T-cell (primary cell): Measurements from ENCODE around the gene ARL11. TPM values are rescaled to one million over a fixed set of nuclear protein-coding genes. Genes with fewer than 3 reads are reported as not detected.

ENCODE experiments used
- ATAC-seq, 4 experiments: fragments of 200-7000 bp in 3 of 4; fragments of 150-1000 bp in 1 of 4; cut with Tn5 transposase; replicated peaks in 1 of 4; 1 replicate in 3 of 4; 2 replicates in 1 of 4; pipeline ENCODE4 v1.10.0; 2021; ENCODE audit warnings: moderate library complexity in 3 of 4, mild to moderate bottlenecking in 2 of 4, moderate number of reproducible peaks in 1 of 4
- CTCF ChIA-PET, 2 donors: fragments of 300-600 bp; sonication (Branson Sonifier 250); formaldehyde crosslinking; loops; one replicate each; lab custom pipeline; 2022; ENCODE audit warnings: antibody characterized with exemption in 2 of 2; lab: Charles Lee
- POLR2A ChIA-PET, 2 donors: fragments of 300-600 bp; sonication (Branson Sonifier 250); formaldehyde crosslinking; loops; one replicate each; lab custom pipeline; 2022; ENCODE audit warnings: antibody characterized with exemption in 2 of 2; lab: Charles Lee
- DNase-seq, 35 experiments: peaks; one replicate each; pipeline versions ENCODE4 v3.0.0 to v3.0.0-alpha.2; 2013 to 2023
- H3K27ac ChIP-seq: one replicate; pipeline ENCODE4 v1.5.1; 2013; ENCODE audit warnings: low read length
- H3K27me3 ChIP-seq, 2 experiments: replicated peaks in 1 of 2; 1 replicate in 1 of 2; 2 replicates in 1 of 2; pipeline versions ENCODE4 v1.6.1 to v1.7.0; 2013; ENCODE audit warnings: low read length in 1 of 2, mixed read lengths in 1 of 2; ENCODE audit not compliant: control insufficient read depth in 2 of 2, insufficient read depth in 2 of 2; ENCODE audit errors: extremely low read depth in 1 of 2
- H3K36me3 ChIP-seq, 2 donors: 1 replicate in 1 of 2; 2 replicates in 1 of 2; pipeline versions ENCODE4 v1.6.1 to v1.7.0; 2013; ENCODE audit warnings: low read length in 1 of 2; ENCODE audit not compliant: control insufficient read depth in 2 of 2, insufficient read depth in 1 of 2; ENCODE audit errors: extremely low read depth in 1 of 2
- H3K4me1 ChIP-seq, 2 experiments: 1 replicate in 1 of 2; 2 replicates in 1 of 2; pipeline versions ENCODE4 v1.6.1 to v1.7.0; 2013; ENCODE audit warnings: low read length in 2 of 2, mixed read lengths in 1 of 2; ENCODE audit not compliant: insufficient read depth in 2 of 2, control insufficient read depth in 1 of 2; ENCODE audit errors: extremely low read depth in 1 of 2
- H3K4me3 ChIP-seq, 2 donors: 1 replicate in 1 of 2; 2 replicates in 1 of 2; pipeline versions ENCODE4 v1.5.1 to v1.7.0; 2013; ENCODE audit warnings: mild to moderate bottlenecking in 2 of 2, low read length in 1 of 2, moderate library complexity in 1 of 2; ENCODE audit not compliant: control insufficient read depth in 1 of 2; ENCODE audit errors: extremely low read depth in 1 of 2
- H3K9me3 ChIP-seq: 2 replicates; pipeline ENCODE4 v1.7.0; 2013
- H3K27ac Mint-ChIP-seq, 2 donors: one replicate each; pipeline ENCODE4 v1.8.0; 2020 to 2021; ENCODE audit warnings: mild to moderate bottlenecking in 2 of 2, mixed read lengths in 2 of 2
- H3K27me3 Mint-ChIP-seq, 2 donors: one replicate each; pipeline ENCODE4 v1.8.0; 2021 to 2022; ENCODE audit warnings: mixed read lengths in 2 of 2
- H3K36me3 Mint-ChIP-seq: one replicate; pipeline ENCODE4 v1.8.0; 2021; ENCODE audit warnings: mixed read lengths
- H3K4me1 Mint-ChIP-seq, 3 donors: one replicate each; pipeline ENCODE4 v1.8.0; 2020 to 2022; ENCODE audit warnings: mixed read lengths in 3 of 3, mild to moderate bottlenecking in 1 of 3
- H3K4me3 Mint-ChIP-seq, 3 donors: one replicate each; pipeline ENCODE4 v1.8.0; 2020 to 2022; ENCODE audit warnings: mild to moderate bottlenecking in 3 of 3, mixed read lengths in 3 of 3, moderate library complexity in 3 of 3
- H3K9me3 Mint-ChIP-seq, 3 donors: one replicate each; pipeline ENCODE4 v1.8.0; 2020 to 2022; ENCODE audit warnings: mixed read lengths in 3 of 3
- WGBS: methylation state at CpG from one replicate; pipeline ENCODE4 v1.1.5; 2013; ENCODE audit warnings: missing lambda C conversion rate; ENCODE audit not compliant: insufficient coverage; 5-methylcytosine and 5-hydroxymethylcytosine counted together
- total RNA-seq, 35 experiments: library from RNA in 6 of 35; stranded (reverse) in 6 of 35; fragments of 120-200 nt in 1 of 35; gene quantifications; one replicate each; pipeline versions ENCODE4 v1.2.1 to v1.2.4 and lab custom pipeline; 2013 to 2026

ARL11 gene
- total RNA-seq, 5 donors from 2014 or later (not counting 1 experiment from before 2014, with no cell fraction given) = 0.12 to 1.9 (median 0.53) TPM

DNA sequence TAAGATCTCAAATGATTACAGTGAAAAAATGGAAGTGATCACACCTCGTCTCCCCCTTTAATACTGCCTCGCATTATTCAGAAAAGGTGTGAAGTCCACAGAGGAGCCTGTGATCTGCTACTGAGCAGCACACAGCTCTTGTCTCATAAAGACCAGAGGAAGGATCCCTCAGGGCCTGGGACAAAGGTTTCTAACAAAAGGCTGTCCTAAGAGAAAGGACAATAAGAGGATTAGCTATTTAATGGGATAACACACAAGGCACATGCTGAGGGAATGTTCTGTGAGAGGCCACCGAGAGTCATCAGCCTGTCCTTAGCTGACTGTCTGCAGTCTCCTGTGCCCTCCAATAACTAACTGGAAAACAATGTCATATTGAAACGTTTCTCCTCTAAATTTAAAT is 36.3 kb downstream of the ARL11 start:
- POLR2A ChIA-PET = no interaction called here

DNA sequence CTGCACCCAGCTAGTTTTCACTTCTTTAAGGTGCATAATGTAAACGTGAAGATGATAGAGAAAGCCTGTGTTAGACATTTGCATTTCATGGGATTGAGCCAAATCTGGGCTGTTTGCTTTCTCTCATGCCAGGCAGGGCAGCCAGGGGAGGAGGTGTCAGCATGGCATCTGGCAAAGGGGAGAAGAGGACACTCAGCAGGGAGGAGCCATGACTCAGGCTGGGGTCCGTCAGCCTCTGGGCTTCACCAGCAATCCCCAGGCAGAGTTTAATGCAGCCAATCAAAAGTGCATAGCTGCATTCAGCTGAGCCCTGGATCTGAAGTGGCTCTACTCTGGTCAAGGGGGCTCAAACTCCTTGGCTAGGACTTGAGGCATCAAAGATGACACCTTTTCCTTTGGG is 39.5 kb downstream of the ARL11 start:
- no peaks in the 10 kb centered on the region for H3K27me3 ChIP-seq
- Mint-ChIP-seq H3K4me3 (no peak overlapping the region), H3K9me3 (no peaks in the 10 kb centered on the region), H3K36me3 (peaks cover 26% of the 10 kb centered on the region), H3K4me1 (no peaks in the 10 kb centered on the region), H3K27me3 (no peaks in the 10 kb centered on the region), H3K27ac (no peak overlapping the region)
- ChIA-PET CTCF (interaction anchor here in 1 of 2 donors (0.5 kb wide), 1 partner anchor 45 kb away, joined by 4 read pairs; no protein-coding TSS in a partner anchor), POLR2A (no interaction called here)
- H3K27ac ChIP-seq = no peak overlapping the region
- no peak overlapping the region for H3K4me3 ChIP-seq
- H3K9me3 ChIP-seq = no peaks in the 10 kb centered on the region
- DNase-seq (no peak), ATAC-seq (no peak)
- no peaks in the 10 kb centered on the region for H3K4me1 ChIP-seq
- peaks cover 3 to 21% of the 10 kb centered on the region in 2 donors for H3K36me3 ChIP-seq
- 90% methylated on average over 2 of the region's 2 CpGs for WGBS

More for the DNA sequence above, 36.3 kb downstream of the ARL11 start:
- Mint-ChIP-seq H3K4me3 (no peak overlapping the region), H3K27ac (no peak overlapping the region), H3K36me3 (peaks cover 43% of the 10 kb centered on the region), H3K4me1 (no peaks in the 10 kb centered on the region), H3K27me3 (no peaks in the 10 kb centered on the region), H3K9me3 (no peaks in the 10 kb centered on the region)
- H3K4me1 ChIP-seq = no peaks in the 10 kb centered on the region
- H3K36me3 ChIP-seq = peaks cover 9 to 26% of the 10 kb centered on the region in 2 donors
- DNase-seq (no peak), ATAC-seq (no peak)
- WGBS = no CpG with 5 or more reads among the region's 4 CpGs
- no peaks in the 10 kb centered on the region for H3K27me3 ChIP-seq
- CTCF ChIA-PET = interaction anchor here in 1 of 2 donors (0.5 kb wide), 1 partner anchor 90 kb away, joined by 3 read pairs; no protein-coding TSS in a partner anchor
- no peaks in the 10 kb centered on the region for H3K9me3 ChIP-seq
- H3K4me3 ChIP-seq = no peak overlapping the region
- no peak overlapping the region for H3K27ac ChIP-seq

DNA sequence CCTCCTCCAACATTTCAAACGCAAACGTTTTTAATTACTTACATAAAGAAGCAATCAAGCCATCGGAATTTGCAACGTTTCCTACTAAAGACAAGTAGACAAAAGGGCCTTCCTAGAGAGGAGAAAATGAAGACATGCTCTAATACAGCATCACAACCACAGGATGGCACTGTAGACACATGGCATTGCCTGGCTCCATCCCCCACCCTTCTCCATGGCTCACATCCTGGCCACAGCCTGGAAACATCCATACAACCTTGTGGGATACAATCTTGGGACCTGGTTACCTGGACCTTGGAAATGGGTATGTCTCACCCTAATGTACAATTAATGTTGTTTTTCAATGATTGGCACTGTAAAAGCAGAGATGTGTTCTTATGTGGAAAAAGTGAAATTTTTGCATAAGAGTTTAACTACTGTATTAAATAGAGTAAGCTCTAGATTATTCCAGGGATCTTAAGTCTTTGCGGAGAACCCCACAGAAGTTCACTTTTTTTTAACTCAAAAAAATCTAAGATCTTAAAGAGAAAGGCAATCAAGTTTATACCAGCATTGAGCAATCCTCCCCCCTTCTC is 41.5 kb downstream of the ARL11 start:
- Histone ChIP-seq H3K4me3 (no peak overlapping the region), H3K27ac (no peak overlapping the region), H3K36me3 (peaks cover 0 to 16% of the 10 kb centered on the region in 2 donors), H3K27me3 (no peaks in the 10 kb centered on the region), H3K4me1 (no peaks in the 10 kb centered on the region), H3K9me3 (no peaks in the 10 kb centered on the region)
- Mint-ChIP-seq H3K9me3 (no peaks in the 10 kb centered on the region), H3K4me1 (no peaks in the 10 kb centered on the region), H3K27me3 (no peaks in the 10 kb centered on the region), H3K27ac (no peak overlapping the region), H3K4me3 (no peak overlapping the region), H3K36me3 (peaks cover 25% of the 10 kb centered on the region)
- ChIA-PET CTCF (no interaction called here), POLR2A (interaction anchor here in 1 of 2 donors (0.6 kb wide), 1 partner anchor 40 kb away, joined by 3 read pairs; no protein-coding TSS in a partner anchor)
- DNase-seq (peak in 7 of 35 experiments; percentile 4 to 48 (median 11)), ATAC-seq (peak; percentile 53 to 66 (median 58))
- WGBS = 100% methylated on average over 2 of the region's 5 CpGs

DNA sequence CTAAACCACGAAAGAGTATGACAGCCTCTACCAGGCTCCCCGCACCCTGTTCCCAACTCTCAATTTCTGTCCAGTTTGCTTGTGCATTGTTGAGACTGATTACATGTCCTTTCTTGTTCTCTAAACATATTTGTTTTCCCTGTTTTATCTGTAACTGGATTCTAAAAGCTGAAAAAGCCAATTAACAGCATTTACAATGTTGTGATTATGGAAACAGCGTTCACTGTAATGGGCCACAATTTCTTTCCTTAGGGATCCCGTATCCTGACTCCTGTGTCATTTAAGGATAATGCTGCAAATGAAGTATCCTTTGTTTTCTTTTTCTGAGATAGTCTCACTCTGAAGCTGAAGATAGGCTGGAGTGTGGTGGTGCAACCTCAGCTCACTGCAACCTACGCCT is 42.5 kb downstream of the ARL11 start:
- Mint-ChIP-seq H3K27me3 (no peaks in the 10 kb centered on the region), H3K9me3 (no peaks in the 10 kb centered on the region), H3K4me1 (no peaks in the 10 kb centered on the region), H3K27ac (no peak overlapping the region), H3K36me3 (peaks cover 27% of the 10 kb centered on the region), H3K4me3 (no peak overlapping the region)
- Histone ChIP-seq H3K4me3 (no peak overlapping the region), H3K27me3 (no peaks in the 10 kb centered on the region), H3K4me1 (no peaks in the 10 kb centered on the region), H3K9me3 (no peaks in the 10 kb centered on the region), H3K36me3 (peaks cover 0 to 16% of the 10 kb centered on the region in 2 donors), H3K27ac (no peak overlapping the region)
- ChIA-PET CTCF (no interaction called here), POLR2A (interaction anchor here (0.6 kb wide), 3 partner anchors 73 to 119 kb away, joined by 3 to 9 read pairs (median 7); no protein-coding TSS in a partner anchor)
- WGBS = 84% methylated on average over 4 of the region's 5 CpGs
- DNase-seq = no peak
- ATAC-seq = no peak

DNA sequence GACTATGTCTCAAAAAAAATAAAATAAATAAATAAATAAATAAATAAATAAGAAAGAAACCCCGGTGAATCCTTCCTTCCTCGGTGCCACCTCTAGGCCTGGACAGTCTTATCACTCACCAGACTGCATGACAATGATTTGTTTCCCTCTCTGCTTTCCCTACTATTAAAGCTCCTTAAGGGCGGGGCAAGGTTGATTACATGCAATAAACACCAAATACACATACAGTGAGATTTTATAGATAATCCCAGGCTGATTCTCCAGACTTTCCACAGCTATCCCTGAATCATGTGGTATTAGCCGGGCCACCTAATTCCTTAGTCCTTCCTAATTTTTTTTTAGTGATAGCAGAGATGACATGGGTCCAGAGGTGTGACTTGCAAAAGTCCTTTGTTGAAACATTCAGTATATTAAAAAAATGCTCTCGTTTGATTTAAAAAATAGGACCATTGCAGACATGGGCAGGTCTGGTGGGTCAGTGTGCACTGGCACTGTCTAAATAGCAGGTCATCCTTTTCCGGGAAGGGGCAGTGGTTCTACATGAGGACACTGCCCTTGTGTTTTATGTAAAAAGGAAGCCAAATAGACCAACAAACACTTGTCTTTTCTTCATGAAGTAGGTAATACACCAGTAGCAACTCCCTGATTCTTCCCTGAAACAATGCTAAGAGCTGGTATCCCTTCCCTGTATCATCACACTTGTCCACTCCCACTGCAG is 48.4 kb downstream of the ARL11 start:
- Mint-ChIP-seq H3K27ac (no peak overlapping the region), H3K36me3 (peaks cover 18% of the 10 kb centered on the region), H3K27me3 (no peaks in the 10 kb centered on the region), H3K9me3 (no peaks in the 10 kb centered on the region), H3K4me1 (peaks cover 0 to 10% (median 7%) of the 10 kb centered on the region in 3 donors), H3K4me3 (no peak overlapping the region)
- no peak overlapping the region for H3K27ac ChIP-seq
- ChIA-PET CTCF (interaction anchor here in 1 of 2 donors (0.5 to 0.6 kb wide), 2 partner anchors 165 to 1275 kb away, joined by 3 to 4 read pairs; no protein-coding TSS in a partner anchor), POLR2A (no interaction called here)
- H3K9me3 ChIP-seq = no peaks in the 10 kb centered on the region
- no peaks in the 10 kb centered on the region for H3K4me1 ChIP-seq
- ATAC-seq (no peak), DNase-seq (no peak)
- H3K27me3 ChIP-seq = no peaks in the 10 kb centered on the region
- H3K36me3 ChIP-seq = peaks cover 0 to 2% of the 10 kb centered on the region in 2 donors
- WGBS = no CpG with 5 or more reads among the region's 6 CpGs
- H3K4me3 ChIP-seq = no peak overlapping the region

DNA sequence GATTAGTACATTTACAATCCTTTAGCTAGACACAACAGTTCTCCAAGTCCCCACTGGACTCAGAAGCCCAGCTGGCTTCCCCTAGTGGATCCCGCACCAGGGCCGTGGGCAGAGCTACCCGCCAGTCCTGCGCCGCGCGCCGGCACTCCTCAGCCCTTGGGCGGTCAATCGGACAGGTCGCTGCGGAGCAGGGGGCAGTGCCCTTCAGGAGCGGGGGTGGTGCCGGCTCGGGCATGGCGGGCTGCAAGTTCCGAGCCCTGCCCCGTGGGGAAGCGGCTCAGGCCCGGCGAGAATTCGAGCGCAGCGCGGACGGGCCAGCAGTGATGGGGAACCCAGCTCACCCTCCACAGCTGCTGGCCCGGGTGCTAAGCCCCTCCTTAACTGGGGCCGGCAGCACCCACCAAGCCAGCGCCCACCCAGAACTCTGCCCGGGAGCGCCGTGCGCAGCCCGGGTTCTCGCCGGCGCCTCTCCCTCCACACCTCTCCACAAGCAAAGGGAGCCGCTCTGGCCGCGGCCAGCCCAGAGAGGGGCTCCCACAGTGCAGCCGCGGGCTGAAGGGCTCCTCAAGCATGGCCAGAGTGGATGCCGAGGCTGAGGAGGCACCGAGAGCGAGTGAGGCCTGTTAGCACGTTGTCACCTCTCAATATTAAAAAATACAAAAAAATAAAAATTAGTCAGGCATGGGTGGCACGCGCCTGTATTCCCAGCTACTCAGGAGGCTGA is 50.0 kb downstream of the ARL11 start:
- H3K4me3 ChIP-seq = no peak overlapping the region
- H3K9me3 ChIP-seq = no peaks in the 10 kb centered on the region
- Mint-ChIP-seq H3K9me3 (no peaks in the 10 kb centered on the region), H3K4me3 (no peak overlapping the region), H3K36me3 (peaks cover 18% of the 10 kb centered on the region), H3K27ac (no peak overlapping the region), H3K27me3 (no peaks in the 10 kb centered on the region), H3K4me1 (peaks cover 5 to 18% (median 7%) of the 10 kb centered on the region in 3 donors)
- ChIA-PET POLR2A (interaction anchor here in 1 of 2 donors (1.2 kb wide), 1 partner anchor 113 kb away, joined by 4 read pairs; no protein-coding TSS in a partner anchor), CTCF (interaction anchor here in 1 of 2 donors (0.6 kb wide), 1 partner anchor 369 kb away, joined by 5 read pairs; no protein-coding TSS in a partner anchor)
- DNase-seq (no peak), ATAC-seq (no peak)
- 97% methylated on average over 15 of the region's 48 CpGs for WGBS
- H3K36me3 ChIP-seq = peaks cover 0 to 2% of the 10 kb centered on the region in 2 donors
- H3K27me3 ChIP-seq = no peaks in the 10 kb centered on the region
- H3K4me1 ChIP-seq = no peaks in the 10 kb centered on the region
- no peak overlapping the region for H3K27ac ChIP-seq
